H9 (cell line): Measurements from ENCODE around the gene OTUD3. TPM values are rescaled to one million over a fixed set of nuclear protein-coding genes. Genes with fewer than 3 reads are reported as not detected.

Experiments used
- DNase-seq: peaks from one replicate; pipeline ENCODE4 v3.0.0-alpha.2; 2017
- H2AFZ ChIP-seq: one replicate; pipeline ENCODE4 v1.6.1; 2013; ENCODE audit warnings: mild to moderate bottlenecking, low read length, control low read depth, moderate library complexity
- H2AK5ac ChIP-seq: 2 replicates; pipeline ENCODE4 v1.6.1; 2013; ENCODE audit warnings: low read length, control low read depth, mixed read lengths; ENCODE audit not compliant: insufficient read length
- H2BK120ac ChIP-seq: one replicate; pipeline ENCODE4 v1.6.1; 2013; ENCODE audit warnings: low read depth, mild to moderate bottlenecking, low read length, control low read depth, inconsistent platforms; ENCODE audit not compliant: poor library complexity, severe bottlenecking
- H2BK12ac ChIP-seq: 2 replicates; pipeline ENCODE4 v1.6.1; 2013; ENCODE audit warnings: low read length, control low read depth, mixed read lengths, low read depth; ENCODE audit not compliant: insufficient read length
- H2BK15ac ChIP-seq: 2 replicates; pipeline ENCODE4 v1.6.1; 2013; ENCODE audit warnings: low read depth, low read length, control low read depth
- H2BK20ac ChIP-seq: one replicate; pipeline ENCODE4 v1.6.1; 2013; ENCODE audit warnings: low read depth, mild to moderate bottlenecking, low read length, control low read depth, inconsistent platforms; ENCODE audit not compliant: poor library complexity, severe bottlenecking
- H2BK5ac ChIP-seq: 2 replicates; pipeline ENCODE4 v1.6.1; 2013; ENCODE audit warnings: low read length, control low read depth, mixed read lengths; ENCODE audit not compliant: insufficient read length
- H3K14ac ChIP-seq: 2 replicates; pipeline ENCODE4 v1.6.1; 2013; ENCODE audit warnings: low read length, control low read depth; ENCODE audit not compliant: insufficient read depth
- H3K18ac ChIP-seq: 2 replicates; pipeline ENCODE4 v1.6.1; 2013; ENCODE audit warnings: low read depth, mild to moderate bottlenecking, mixed read lengths, low read length, control low read depth; ENCODE audit not compliant: insufficient read length
- H3K23ac ChIP-seq: 2 replicates; pipeline ENCODE4 v1.6.1; 2013; ENCODE audit warnings: low read length, control low read depth, mixed read lengths, low read depth; ENCODE audit not compliant: insufficient read length
- H3K23me2 ChIP-seq: 2 replicates; pipeline ENCODE4 v1.6.1; 2013; ENCODE audit warnings: low read depth, mild to moderate bottlenecking, mixed read lengths, low read length, control low read depth; ENCODE audit not compliant: insufficient read length, poor library complexity, severe bottlenecking
- H3K27ac ChIP-seq: 2 replicates; pipeline ENCODE4 v1.5.1; 2013; ENCODE audit warnings: low read length, control low read depth, mixed read lengths, low read depth; ENCODE audit not compliant: insufficient read length
- H3K27me3 ChIP-seq: 2 replicates; pipeline ENCODE4 v1.6.1; 2013; ENCODE audit warnings: low read length, control low read depth, inconsistent platforms; ENCODE audit not compliant: insufficient read depth
- H3K4ac ChIP-seq: 2 replicates; pipeline ENCODE4 v1.6.1; 2013; ENCODE audit warnings: low read depth, mild to moderate bottlenecking, control low read depth, inconsistent platforms, low read length, moderate library complexity
- H3K4me1 ChIP-seq: 2 replicates; pipeline ENCODE4 v1.6.1; 2013; ENCODE audit warnings: low read length, control low read depth, inconsistent platforms; ENCODE audit not compliant: insufficient read depth
- H3K4me2 ChIP-seq: 2 replicates; pipeline ENCODE4 v1.6.1; 2013; ENCODE audit warnings: low read length, control low read depth, mixed read lengths; ENCODE audit not compliant: insufficient read length, insufficient read depth
- H3K56ac ChIP-seq: 2 replicates; pipeline ENCODE4 v1.6.1; 2013; ENCODE audit warnings: low read depth, mild to moderate bottlenecking, mixed read lengths, low read length, control low read depth; ENCODE audit not compliant: insufficient read length
- H3K79me1 ChIP-seq: 2 replicates; pipeline ENCODE4 v1.6.1; 2013; ENCODE audit warnings: low read depth, mild to moderate bottlenecking, moderate library complexity, low read length, control low read depth, inconsistent platforms; ENCODE audit not compliant: insufficient read depth, poor library complexity, severe bottlenecking
- H3K79me2 ChIP-seq: 2 replicates; pipeline ENCODE4 v1.6.1; 2013; ENCODE audit warnings: low read length, control low read depth, inconsistent platforms; ENCODE audit not compliant: insufficient read depth
- H3K9ac ChIP-seq: 2 replicates; pipeline ENCODE4 v1.6.1; 2013; ENCODE audit warnings: low read length, control low read depth, mixed read lengths; ENCODE audit not compliant: insufficient read length; ENCODE audit errors: extremely low read depth
- H3K9me3 ChIP-seq: one replicate; pipeline ENCODE4 v1.6.1; 2013; ENCODE audit warnings: low read depth, low read length, inconsistent platforms; ENCODE audit not compliant: control insufficient read depth
- H3T11ph ChIP-seq: one replicate; pipeline ENCODE4 v1.6.1; 2013; ENCODE audit warnings: mild to moderate bottlenecking, low read length, control low read depth, inconsistent platforms
- H4K20me1 ChIP-seq: one replicate; pipeline ENCODE4 v1.6.1; 2013; ENCODE audit not compliant: control insufficient read depth, insufficient read length, insufficient read depth
- H4K5ac ChIP-seq: 2 replicates; pipeline ENCODE4 v1.6.1; 2013; ENCODE audit warnings: low read depth, mild to moderate bottlenecking, mixed read lengths, low read length, control low read depth; ENCODE audit not compliant: insufficient read length
- H4K8ac ChIP-seq: replicated peaks from 2 replicates; pipeline ENCODE4 v1.6.1; 2013; ENCODE audit warnings: low read length, control low read depth, mixed read lengths, low read depth; ENCODE audit not compliant: insufficient read length
- H4K91ac ChIP-seq: 2 replicates; pipeline ENCODE4 v1.6.1; 2013; ENCODE audit warnings: low read depth, mild to moderate bottlenecking, moderate library complexity, mixed read lengths, low read length, control low read depth; ENCODE audit not compliant: insufficient read length
- H3K27ac Mint-ChIP-seq, 3 experiments: 2 replicates in 2 of 3; 3 replicates in 1 of 3; pipeline ENCODE4 v1.8.0; 2020 to 2021; ENCODE audit warnings: mixed read lengths in 3 of 3, mild to moderate bottlenecking in 1 of 3, moderate library complexity in 1 of 3
- H3K27me3 Mint-ChIP-seq: 2 replicates; pipeline ENCODE4 v1.8.0; 2021; ENCODE audit warnings: low read depth, mild to moderate bottlenecking, moderate library complexity, mixed read lengths
- H3K36me3 Mint-ChIP-seq, 3 experiments: 2 replicates in 2 of 3; 3 replicates in 1 of 3; pipeline ENCODE4 v1.8.0; 2020 to 2021; ENCODE audit warnings: low read depth in 3 of 3, mixed read lengths in 3 of 3; ENCODE audit not compliant: insufficient read depth in 1 of 3
- H3K4me1 Mint-ChIP-seq, 2 experiments: 2 replicates each; pipeline ENCODE4 v1.8.0; 2020; ENCODE audit warnings: mixed read lengths in 2 of 2
- H3K4me3 Mint-ChIP-seq, 2 experiments: 2 replicates in 1 of 2; 3 replicates in 1 of 2; pipeline ENCODE4 v1.8.0; 2020 to 2021; ENCODE audit warnings: mild to moderate bottlenecking in 2 of 2, mixed read lengths in 2 of 2, moderate library complexity in 1 of 2
- H3K9me3 Mint-ChIP-seq, 2 experiments: 2 replicates in 1 of 2; 3 replicates in 1 of 2; pipeline ENCODE4 v1.8.0; 2020; ENCODE audit warnings: mild to moderate bottlenecking in 2 of 2, mixed read lengths in 2 of 2, moderate library complexity in 1 of 2
- WGBS: extraction: QIAGEN DNeasy Blood & Tissue Kit; methylation state at CpG from one replicate; pipeline ENCODE4 v1.1.7; 2013; ENCODE audit warnings: missing lambda C conversion rate, low lambda C conversion rate, mixed read lengths; ENCODE audit not compliant: insufficient read length; ENCODE audit errors: extremely low coverage; 5-methylcytosine and 5-hydroxymethylcytosine counted together
- total RNA-seq: library from RNA; stranded (reverse); gene quantifications from 2 replicates; pipeline ENCODE4 v1.2.1, GENCODE V29; 2021
- TF ChIP-seq, protein P1 (sequence below): fragments of 200-600 bp; sonication (generic); conservative IDR thresholded peaks from 3 replicates; pipeline ENCODE4 v1.8.0; 2021; ENCODE audit warnings: antibody characterized with exemption, mild to moderate bottlenecking

Gene OTUD3
- total RNA-seq, 1 experiment from 2014 or later, result 12.0 TPM

DNA sequence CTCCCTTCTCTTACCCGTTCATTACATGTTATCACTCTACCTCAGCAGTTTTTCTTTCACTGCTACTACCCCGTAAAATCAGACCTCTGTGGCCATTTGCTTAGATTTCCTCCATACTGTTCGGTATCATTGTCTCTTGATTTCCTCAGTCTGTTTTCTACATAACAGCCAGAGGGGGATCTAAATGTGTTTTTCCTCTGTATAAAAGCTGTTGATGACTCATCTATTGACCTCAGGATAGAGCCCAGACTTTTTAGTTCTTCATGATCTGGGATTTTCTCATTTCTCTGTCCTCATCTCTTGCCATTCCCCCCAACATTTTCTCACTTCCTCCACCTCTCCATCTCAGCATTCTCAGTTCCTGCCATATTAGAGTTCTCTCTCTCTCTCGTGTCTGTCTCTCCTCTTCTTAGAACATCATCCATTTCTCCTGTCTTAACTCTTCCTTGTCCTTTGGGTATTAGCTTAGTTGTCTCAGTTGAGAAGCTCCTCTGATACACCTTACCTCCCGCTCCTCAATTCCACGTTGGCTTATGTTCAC, 10.5 kb downstream of the OTUD3 start:
- Histone ChIP-seq H4K20me1 (no peaks in the 10 kb centered on the region), H3T11ph (no peak overlapping the region), H3K18ac (no peak overlapping the region), H3K79me2 (peaks cover 6% of the 10 kb centered on the region; the same call in 1 of the 2 replicates), H3K9ac (no peak overlapping the region), H4K91ac (no peak overlapping the region), H2BK15ac (no peak overlapping the region), H3K23ac (no peak overlapping the region), H3K23me2 (no peaks in the 10 kb centered on the region), H3K4ac (no peak overlapping the region), H3K27me3 (no peaks in the 10 kb centered on the region), H2AFZ (no peak overlapping the region), H3K79me1 (peaks cover 9% of the 10 kb centered on the region), H2BK20ac (no peak overlapping the region), H3K4me2 (no peak overlapping the region), H4K8ac (no peak overlapping the region), H2BK120ac (no peak overlapping the region), H4K5ac (no peak overlapping the region), H2BK12ac (no peak overlapping the region), H3K4me1 (peaks cover 2% of the 10 kb centered on the region; the same call in 1 of the 2 replicates), H3K9me3 (no peaks in the 10 kb centered on the region), H2AK5ac (no peak overlapping the region), H3K27ac (no peak overlapping the region), H3K14ac (no peak overlapping the region), H3K56ac (no peak overlapping the region), H2BK5ac (no peak overlapping the region)
- Mint-ChIP-seq H3K36me3 (peaks cover 12 to 61% (median 53%) of the 10 kb centered on the region in 3 experiments; a peak in 6 of 7 replicates), H3K27ac (no peak overlapping the region), H3K4me1 (peaks cover 0 to 3% of the 10 kb centered on the region in 2 experiments; a peak in 1 of 4 replicates), H3K27me3 (no peaks in the 10 kb centered on the region), H3K9me3 (no peaks in the 10 kb centered on the region), H3K4me3 (no peak overlapping the region)
- TF ChIP-seq, protein P1, sequence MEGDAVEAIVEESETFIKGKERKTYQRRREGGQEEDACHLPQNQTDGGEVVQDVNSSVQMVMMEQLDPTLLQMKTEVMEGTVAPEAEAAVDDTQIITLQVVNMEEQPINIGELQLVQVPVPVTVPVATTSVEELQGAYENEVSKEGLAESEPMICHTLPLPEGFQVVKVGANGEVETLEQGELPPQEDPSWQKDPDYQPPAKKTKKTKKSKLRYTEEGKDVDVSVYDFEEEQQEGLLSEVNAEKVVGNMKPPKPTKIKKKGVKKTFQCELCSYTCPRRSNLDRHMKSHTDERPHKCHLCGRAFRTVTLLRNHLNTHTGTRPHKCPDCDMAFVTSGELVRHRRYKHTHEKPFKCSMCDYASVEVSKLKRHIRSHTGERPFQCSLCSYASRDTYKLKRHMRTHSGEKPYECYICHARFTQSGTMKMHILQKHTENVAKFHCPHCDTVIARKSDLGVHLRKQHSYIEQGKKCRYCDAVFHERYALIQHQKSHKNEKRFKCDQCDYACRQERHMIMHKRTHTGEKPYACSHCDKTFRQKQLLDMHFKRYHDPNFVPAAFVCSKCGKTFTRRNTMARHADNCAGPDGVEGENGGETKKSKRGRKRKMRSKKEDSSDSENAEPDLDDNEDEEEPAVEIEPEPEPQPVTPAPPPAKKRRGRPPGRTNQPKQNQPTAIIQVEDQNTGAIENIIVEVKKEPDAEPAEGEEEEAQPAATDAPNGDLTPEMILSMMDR, result no peak
- no CpG with 5 or more reads among the region's 6 CpGs for WGBS
- DNase-seq, result no peak
